Measurements from ENCODE around the gene MICAL3.

The MICAL3 gene

DNA sequence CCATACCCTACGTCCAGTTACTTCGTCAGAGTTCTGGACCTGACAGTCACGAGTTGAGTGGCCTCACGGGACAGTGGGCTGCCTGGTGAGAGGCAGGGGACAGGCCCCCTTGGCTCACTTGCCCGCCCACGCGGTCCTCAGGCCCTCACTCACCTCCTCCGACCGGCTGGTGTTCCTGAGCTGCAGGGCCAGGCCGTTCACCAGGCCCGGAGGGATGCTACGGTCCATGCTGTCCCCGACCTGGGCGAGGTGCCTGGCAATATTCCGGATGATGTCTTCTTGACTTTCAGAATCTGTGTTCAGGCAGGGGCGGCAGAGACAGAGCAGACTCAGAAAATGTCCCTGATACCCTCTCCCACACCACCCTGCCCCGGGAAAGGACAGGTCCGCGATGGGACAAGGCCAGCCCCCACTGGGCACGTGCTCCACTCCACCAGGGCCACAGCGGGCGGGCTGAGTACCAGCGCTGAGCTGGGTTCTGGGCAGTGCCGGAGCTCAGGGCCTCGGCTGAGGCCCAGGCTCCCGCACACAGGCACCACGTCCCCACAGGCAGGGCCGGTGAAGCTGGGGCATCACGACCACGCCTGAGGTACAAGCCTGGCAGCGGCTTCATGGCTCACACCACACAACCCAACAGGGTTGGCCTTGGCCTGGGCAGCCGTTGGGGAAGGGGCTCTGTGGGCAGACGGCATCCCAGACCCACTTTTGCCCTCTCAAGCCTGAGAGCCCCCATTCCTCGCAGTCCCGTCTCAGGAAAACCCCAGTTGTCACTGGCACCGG, 285.0 kb downstream of the MICAL3 start:
- DNase-seq: no peak

DNA sequence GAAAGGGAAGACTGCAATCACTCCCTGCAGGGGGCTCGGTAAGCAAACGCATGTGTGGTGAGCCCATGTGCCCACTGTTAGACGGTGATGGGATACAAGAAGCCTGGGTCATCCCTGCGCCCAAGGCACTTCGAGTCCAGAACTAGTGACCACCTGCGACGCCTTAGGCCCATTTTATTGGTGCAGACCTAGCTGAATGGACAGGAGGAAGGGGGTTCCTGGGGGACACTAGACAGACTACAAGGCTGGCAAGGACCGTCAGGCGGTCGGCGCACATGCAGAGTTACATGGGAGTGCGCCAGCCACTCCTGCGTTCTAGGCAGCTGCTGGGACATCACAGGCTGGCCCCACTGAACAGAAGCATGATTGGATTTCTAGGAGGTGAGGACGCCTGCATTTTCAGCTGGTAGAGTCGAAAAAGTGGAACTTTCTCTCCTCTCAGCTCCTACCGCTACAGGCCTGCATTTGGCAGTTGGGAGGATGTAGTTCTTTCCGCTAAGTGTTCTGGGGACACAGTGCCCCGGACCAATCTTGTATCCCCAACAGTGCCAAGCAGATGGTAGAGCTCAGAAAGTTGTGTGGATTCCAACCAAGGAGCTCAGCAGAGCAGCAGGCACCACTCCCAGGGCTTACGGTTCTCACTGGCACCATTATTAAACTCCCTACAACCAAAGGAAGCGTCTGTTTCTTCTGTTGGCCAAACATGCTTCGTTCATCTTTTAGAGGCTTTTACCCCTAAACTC, 285.8 kb downstream of the MICAL3 start:
- DNase-seq: no peak
